H54 (cell line): ENCODE data around the gene GLCE.

Experiments used
- DNase-seq: peaks from one replicate; pipeline ENCODE4 v3.0.0; 2011; ENCODE audit warnings: low spot score, mixed read lengths; ENCODE audit not compliant: insufficient read length
- FAIRE-seq: peaks from 3 replicates; lab custom pipeline; 2011; peaks lifted over from hg19 to GRCh38; lab: Jason Lieb, UNC
- POLR2A ChIP-seq: IDR thresholded peaks from 2 replicates; pipeline ENCODE4 v1.6.1; 2011; ENCODE audit warnings: low read depth, mild to moderate bottlenecking, low read length

GLCE gene

GRCh38 chr15:69160141-69160993 is at the start of gene GLCE:
GLCE (plus strand) TSS chr15:69160635; CDS start chr15:69255807, 95,172 bp downstream.
- TF ChIP-seq POLR2A = peak; percentile 96
- DNase-seq (peak; percentile 85), FAIRE-seq (peak; percentile 62)

GRCh38 chr15:69114331-69114928 is 46.0 kb upstream of the GLCE start:
- no peak for TF ChIP-seq POLR2A
- DNase-seq = no peak
- no peak for FAIRE-seq

GRCh38 chr15:69115031-69115430 is 45.4 kb upstream of the GLCE start:
- FAIRE-seq (no peak), DNase-seq (no peak)
- TF ChIP-seq POLR2A = no peak

GRCh38 chr15:69116391-69116790 is 44.0 kb upstream of the GLCE start:
- DNase-seq (no peak), FAIRE-seq (no peak)
- no peak for TF ChIP-seq POLR2A

- no peak for TF ChIP-seq POLR2A
- FAIRE-seq = no peak
- no peak for DNase-seq
Measured at GRCh38 chr15:69117431-69117871, 43.0 kb upstream of the GLCE start.

GRCh38 chr15:69118089-69118488 is 42.3 kb upstream of the GLCE start:
- no peak for FAIRE-seq
- no peak for DNase-seq
- no peak for TF ChIP-seq POLR2A

- no peak for DNase-seq
- no peak for TF ChIP-seq POLR2A
- FAIRE-seq = no peak
Measured at GRCh38 chr15:69119001-69119400, 41.4 kb upstream of the GLCE start.

GRCh38 chr15:69119683-69120395 is 40.6 kb upstream of the GLCE start:
- no peak for FAIRE-seq
- TF ChIP-seq POLR2A = no peak
- DNase-seq = no peak

- no peak for TF ChIP-seq POLR2A
- no peak for DNase-seq
- FAIRE-seq = no peak
Measured at GRCh38 chr15:69120732-69121131, 39.7 kb upstream of the GLCE start.

- no peak for DNase-seq
- TF ChIP-seq POLR2A = no peak
- FAIRE-seq = no peak
Measured at GRCh38 chr15:69121198-69121828, 39.1 kb upstream of the GLCE start.

GRCh38 chr15:69125236-69125635 is 35.2 kb upstream of the GLCE start:
- DNase-seq (no peak), FAIRE-seq (no peak)
- no peak for TF ChIP-seq POLR2A

- DNase-seq = no peak
- FAIRE-seq = no peak
- TF ChIP-seq POLR2A = no peak
Measured at GRCh38 chr15:69126054-69126469, 34.4 kb upstream of the GLCE start.

GRCh38 chr15:69127306-69127705 is 33.1 kb upstream of the GLCE start:
- DNase-seq (no peak), FAIRE-seq (no peak)
- no peak for TF ChIP-seq POLR2A

- DNase-seq (no peak), FAIRE-seq (no peak)
- no peak for TF ChIP-seq POLR2A
Measured at GRCh38 chr15:69128667-69129311, 31.6 kb upstream of the GLCE start.
